Femur (tissue), 1 donor: ENCODE measurements around the gene MYO1G.

ENCODE experiments used
- DNase-seq: peaks from one replicate; pipeline ENCODE4 v3.0.0-alpha.2; 2017

MYO1G gene

GRCh38 chr7:44965937-44966730 is 12.7 kb downstream of the MYO1G start:
- no peak for DNase-seq

DNA sequence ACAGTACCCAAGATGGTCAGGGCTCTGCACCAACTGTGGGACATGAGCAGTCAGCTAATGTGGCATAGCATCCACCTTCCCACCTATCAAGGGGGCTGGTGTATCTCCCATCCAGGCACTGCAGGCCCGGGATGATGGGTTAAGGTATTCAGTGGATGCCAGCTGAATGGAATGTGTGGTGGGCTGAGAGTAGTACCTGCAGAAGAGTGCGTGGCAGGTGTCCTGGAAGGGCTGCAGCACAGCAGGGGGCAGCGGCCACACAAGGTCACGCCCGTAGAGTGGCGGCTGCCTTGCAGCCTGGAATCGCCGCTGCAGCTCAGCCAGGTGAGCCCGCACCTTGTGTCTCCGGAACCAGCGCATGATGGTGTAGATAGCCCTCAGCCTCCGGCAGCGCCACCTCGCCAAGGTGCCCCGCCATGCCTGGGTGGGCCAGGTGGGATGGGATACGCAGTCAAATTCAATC is 13.3 kb downstream of the MYO1G start:
- no peak for DNase-seq

DNA sequence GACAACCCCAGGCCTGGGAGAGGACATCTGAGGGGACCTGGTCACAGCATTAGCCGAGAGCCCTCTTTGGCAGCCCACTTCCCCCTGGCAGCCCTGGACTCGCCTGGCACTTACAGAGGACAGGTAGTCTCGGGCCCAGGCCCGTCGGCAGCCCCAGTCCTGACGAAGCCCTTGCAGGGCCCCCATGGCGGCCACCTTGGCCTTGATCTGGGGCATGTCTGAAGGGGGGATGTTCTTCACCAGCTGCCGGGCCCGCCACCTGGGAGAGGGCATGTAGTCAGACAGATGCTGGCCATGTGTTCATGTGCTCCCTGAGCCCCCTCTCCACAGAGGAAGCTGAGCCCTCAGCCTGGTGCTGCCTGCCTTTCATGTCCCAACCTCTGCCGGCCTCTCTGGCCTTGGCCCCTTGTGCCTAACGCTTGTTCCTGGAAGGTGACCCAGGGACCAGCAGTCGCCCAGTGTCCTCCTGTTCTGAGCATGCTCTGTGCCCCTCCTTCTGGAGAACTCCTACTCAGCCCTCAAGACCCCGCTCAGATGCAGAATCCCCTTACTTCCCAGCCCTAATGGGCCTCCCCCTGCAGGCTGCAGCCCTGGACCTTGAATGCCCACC is 13.9 kb downstream of the MYO1G start:
- DNase-seq, result peak; percentile 16

- DNase-seq, result no peak
Measured at GRCh38 chr7:44964384-44964830, 14.4 kb downstream of the MYO1G start.

DNA sequence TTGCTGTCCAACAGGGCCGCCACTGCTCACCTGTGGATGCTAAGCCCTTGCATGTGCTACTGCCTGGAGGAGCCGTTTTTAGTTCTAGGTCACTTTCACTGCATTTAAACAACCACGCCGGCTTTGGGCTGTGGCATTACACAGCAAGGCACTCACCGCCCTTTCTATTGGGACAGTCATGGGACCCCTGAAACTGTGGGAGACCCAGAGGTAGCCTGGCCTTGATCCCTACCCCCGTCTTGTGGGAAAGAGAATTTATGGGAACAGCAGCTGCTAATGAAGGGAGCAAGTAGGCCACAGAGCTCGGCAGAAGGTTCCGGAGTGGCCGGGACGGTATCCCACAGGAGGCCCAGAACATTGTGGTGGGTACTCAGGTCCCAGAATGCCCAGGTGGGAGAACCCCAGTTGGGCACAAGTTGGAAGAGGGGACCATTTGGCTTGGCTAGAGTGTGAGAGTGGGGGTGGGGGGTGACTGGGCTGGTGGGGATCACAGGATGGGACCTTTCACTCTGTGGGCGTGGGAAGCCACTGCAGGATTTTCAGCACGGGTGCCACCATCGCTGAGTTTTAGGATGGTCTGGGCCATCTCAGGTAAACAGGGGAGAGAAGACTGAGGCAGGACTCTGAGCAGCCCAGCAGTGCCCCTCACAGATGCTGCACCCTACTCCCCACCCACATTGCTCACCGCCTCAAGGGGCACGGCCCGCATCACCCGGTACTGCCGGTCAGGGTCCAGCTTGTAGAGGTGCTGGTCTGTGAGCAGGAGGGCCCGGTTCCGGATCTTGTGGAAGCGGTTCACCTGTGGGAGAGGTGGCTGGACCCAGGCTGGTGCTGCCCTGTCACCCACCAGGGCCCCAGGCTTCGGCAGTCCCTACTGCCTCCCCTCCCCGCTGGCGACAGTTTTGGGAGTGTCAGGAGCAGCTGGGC is 15.2 kb downstream of the MYO1G start:
- no peak for DNase-seq

GRCh38 chr7:44962483-44963251 is 16.1 kb downstream of the MYO1G start:
- DNase-seq, result peak; percentile 71

DNA sequence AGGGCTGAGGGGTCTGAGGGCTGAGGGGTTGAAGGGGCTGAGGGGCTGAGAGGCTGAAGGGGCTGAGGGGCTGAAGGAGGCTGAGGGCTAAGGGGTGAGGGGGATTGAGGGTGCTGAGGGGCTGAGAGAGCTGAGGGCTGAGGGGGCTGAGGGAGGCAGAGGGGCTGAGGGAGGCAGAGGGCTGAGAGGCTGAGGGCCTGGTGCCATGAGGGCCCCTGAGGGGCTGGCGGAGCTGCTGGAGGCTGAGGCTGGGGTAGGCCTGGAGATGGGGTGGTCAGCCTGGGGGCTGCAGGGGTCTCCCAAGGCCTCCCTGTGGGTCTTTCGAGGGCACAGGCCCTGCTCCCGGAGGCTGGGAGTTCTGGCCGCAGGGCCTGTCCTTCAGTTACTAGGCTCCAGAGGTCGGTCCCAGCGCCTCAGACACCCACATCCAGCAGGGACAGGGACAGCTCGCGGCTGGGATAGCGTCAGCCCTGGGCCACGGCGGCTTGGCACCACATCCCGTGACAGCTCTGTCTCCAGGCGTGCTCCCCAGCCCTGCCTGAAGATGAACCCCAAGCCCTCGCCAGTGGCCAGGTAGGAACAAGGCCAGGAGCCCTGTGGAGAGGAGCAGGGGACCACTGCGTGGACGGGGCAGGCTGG is 16.9 kb downstream of the MYO1G start:
- DNase-seq, result no peak

DNA sequence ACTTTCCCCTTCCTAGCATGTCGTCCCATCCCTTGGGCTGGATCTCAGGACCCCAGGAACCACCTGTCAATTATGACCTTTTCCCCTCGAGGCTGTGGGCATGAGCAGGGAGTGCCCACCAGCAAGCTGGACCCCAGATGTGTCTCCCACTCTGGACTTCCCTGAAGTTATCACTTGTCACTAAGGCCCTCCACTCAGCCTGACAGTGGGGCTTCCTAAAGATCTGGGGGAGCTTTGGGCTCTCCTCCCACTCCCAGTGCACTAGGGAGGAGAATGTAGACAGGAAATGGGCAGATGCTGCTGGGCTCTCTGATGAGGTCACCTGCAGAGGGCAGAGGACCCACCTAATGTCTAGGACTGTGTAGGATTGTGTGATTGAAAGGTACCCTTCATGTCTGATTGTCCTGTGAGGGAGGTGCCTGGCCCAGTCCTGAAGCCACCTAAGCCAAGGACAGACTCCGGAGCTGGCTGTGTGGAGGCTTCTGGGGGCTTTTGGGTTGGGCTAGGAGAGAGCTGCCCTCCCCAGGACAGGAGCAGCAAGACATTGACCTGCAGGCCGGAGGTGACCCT is 18.7 kb downstream of the MYO1G start:
- no peak for DNase-seq

DNA sequence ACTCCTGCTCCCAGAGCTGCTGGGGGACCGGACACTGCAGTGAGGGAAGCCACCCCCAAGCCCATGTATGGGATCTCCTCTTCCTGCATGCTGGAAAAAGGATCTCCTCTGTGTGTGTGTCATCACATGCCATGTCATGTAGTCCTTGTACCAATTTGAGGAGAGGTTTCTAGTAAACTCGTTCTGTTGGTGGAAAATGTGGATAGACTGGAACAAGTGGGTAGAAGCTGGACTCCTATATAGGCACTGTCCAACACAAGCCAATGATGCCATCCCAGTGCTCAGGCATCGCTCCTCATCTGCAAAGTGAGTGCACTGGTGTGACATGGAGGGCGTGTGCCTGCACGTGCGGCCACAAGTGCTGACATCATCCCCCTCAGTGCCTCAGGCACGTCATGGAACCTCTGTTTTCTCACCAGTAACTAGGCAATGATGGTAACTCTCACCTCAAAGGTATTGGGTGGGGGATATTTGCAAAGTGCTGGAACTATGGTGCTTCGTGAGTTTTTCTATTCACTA is 19.3 kb downstream of the MYO1G start:
- no peak for DNase-seq

DNA sequence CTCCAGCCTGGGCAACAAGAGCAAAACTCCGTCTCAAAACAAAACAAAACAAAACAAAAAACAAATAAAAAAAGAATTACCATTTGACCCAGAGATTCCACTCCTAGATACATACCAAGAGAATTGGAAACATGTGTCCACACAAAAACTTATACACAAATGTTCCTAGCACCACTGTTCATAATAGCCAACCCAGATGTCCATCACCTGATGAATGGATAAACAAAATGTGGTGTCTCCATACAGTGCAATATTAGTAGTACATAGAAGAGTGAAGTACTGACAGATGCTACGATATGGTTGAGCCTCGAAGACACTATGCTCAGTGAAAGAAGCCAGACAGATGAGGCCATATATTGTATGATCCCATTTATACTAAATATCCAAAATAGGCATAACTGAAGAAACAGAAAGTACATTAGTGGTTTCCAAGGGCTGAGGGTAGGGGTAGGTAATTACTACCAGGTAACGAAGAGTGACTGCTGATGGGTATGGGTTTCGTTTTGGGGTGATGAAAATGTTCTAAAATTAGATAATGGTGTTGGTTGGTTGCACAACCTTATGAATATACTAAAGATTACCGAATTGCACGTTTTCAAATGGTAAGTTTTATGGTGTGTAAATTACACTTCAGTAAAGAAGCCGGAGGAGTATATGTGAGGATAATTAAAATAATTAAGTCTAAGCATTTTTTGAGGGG is 20.0 kb downstream of the MYO1G start:
- no peak for DNase-seq

GRCh38 chr7:44956157-44956766 is 22.6 kb downstream of the MYO1G start:
- DNase-seq, result no peak

- DNase-seq, result no peak
Measured at GRCh38 chr7:44955733-44956132, 23.1 kb downstream of the MYO1G start.

DNA sequence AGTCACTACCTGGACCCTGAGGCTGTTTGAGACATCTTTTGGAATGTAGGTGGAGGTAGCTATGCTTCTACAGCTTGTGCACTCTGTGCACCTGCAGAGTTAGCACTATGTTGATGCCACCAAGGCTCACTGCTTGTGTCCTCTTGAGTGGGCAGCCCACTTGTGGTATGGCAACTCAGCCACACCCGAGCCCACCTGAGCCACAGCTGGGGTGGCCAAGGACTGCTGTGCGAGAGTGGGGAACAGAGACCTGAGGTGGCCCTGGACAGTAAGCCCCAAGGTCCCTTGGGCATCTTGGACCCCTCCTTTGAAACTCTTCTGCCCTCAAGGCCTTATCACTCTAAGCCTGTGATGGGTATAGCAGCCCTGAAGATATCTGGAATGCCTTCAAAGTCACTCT is 25.7 kb downstream of the MYO1G start:
- DNase-seq, result no peak

GRCh38 chr7:44949303-44949702 is 29.5 kb downstream of the MYO1G start:
- DNase-seq, result no peak

GRCh38 chr7:44945479-44945878 is 33.3 kb downstream of the MYO1G start:
- no peak for DNase-seq

DNA sequence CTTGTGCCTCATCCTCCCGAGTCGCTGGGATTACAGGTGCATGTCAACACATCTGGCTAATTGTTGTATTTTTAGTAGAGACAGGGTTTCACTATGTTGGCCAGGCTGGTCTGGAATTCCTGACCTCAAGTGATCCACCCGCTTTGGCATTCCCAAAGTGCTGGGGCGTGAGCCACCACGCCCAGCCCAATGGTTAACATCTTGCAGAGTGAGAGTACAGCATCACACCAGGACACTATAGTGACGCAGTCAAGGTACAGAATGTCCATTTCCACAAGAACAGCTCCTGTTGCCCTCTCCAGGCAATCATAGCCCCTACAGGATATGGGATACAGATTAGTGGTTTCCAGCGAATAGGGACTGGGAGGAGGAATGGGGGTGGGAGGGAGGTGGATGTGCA is 34.0 kb downstream of the MYO1G start:
- no peak for DNase-seq

DNA sequence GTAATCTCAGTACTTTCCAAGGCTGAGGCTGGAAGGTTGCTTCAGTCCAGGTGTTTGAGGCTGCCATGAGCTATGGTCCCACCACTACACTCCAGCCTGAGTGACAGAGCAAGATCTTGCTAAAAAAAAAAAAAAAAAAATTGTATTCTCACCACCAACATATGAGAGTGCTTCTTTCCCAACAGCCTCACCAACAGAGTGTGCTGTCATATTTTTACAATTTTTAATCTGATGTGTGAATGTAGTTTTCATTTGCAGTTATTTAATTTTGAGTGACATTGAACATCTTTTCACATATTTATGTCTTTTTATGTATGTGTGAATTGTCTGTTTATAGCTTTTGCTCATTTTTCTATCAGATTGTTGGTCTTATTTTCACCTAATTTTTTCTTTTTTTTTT is 35.2 kb downstream of the MYO1G start:
- DNase-seq, result no peak

DNA sequence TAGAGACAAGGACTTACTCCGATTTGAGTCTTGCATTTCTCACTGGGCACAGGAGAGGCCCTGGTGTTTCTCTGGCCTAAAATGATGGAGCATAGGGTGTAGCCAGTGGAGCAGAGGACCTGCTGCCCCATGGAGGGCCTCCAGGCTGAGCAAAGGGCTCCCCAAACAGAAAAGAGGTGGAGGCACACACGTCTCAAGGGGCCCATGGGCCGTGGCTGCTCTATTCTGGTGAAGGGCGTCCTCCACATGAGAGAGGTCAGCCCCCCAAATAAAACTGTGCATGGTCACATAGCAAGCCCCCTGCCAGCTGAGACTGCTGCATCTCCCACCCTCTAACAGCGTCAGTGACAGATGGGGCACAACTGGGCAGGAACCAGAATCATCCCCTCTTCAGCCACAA is 41.4 kb downstream of the MYO1G start:
- no peak for DNase-seq

DNA sequence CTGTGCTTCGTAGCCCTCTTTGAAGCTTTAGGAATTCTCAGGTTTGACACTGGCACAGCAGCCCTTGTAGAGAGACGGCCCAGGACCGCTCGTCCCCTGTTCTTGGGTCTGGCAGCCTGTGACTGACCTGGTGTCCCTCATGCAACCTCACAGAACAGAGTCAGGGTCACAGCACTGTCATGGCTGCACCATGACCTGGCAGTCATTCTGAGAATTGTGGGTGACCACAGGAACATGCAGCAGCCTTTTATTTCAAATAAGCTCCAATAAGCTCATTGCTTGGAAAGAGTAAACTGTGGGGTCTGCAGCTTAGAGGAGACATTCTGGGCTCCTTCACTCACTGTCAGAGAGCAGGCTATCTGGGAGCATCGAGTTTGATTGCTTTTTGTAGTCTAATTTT is 42.5 kb downstream of the MYO1G start:
- DNase-seq, result no peak

DNA sequence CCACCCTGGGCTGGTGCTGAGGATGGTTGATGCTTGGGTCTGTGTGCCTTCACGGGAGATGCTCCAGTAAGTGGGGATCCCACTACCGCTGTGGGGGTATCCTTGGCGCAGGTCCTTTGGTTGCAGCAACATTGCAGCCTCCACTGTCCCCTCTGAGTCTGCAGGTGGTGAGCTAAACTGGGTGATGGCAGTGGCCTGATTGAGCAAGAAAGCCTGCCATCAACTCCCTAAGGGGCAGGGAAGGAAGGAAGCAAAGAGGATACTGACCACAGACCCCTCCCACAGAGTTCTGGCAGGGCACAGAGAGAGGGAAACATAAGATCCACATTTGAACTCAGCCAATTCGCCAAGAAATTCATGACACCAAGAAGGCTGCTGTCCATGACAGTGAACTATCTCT is 43.2 kb downstream of the MYO1G start:
- no peak for DNase-seq
